T-helper 22 cell (primary cell): Measurements from ENCODE around the gene SH3PXD2B.
"Not testable (repeated sequence)": the region's sequence is repeated elsewhere in the genome, so short reads cannot be mapped to it uniquely, and the experiment has no call there.

Experiments used
- DNase-seq: peaks from one replicate; pipeline ENCODE4 v3.0.0-alpha.2; 2020; ENCODE audit warnings: low read depth

SH3PXD2B gene

DNA sequence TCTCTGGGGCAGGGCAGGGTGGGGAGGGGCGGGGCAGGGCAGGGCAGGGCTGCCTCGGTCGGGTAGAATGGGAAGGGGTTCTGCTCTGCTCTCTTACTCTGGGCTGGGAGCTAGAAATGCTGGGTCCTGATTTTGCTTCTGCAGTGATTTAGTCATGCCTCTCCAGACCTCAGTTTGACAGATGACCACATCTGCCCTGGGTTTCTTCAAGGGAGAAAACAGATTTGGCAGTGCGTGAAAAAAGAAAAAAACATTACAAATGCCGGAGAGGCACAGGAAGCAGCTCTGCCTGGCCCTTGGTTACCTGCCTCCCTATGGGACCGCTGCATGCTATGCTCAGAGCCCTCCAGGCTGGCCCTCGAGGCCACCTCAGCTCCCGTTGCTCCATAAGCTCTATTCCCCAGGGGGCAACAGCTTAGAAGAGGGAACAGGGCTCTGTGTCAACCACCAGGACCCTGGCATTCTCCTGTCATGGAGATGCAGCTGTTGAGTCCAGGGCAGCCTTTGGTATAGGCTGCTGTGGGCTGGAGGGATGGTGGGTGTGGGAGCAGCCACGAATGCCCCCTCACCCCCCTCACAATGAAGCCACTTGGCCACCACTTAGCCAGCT is 117.5 kb downstream of the SH3PXD2B start:
- no peak for DNase-seq

DNA sequence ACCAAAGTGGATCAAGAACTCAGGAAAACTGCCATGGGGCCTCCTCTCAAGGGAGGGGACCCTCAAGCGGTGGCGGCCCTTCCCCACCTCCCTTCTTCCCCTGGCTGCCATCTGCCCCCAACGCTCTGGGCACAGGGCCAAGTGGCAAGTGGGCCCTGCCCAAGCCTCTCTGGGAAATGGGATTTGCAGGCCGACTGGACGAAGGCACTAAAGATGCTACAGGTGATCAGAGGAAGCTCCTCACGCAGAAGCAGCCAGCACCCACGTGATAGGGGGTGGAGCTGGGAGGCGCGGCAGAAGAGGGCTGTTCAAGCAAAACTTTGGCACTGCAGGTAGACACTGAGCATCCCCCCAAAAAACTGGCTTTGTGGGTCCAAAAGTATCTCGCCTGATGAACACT is 118.1 kb downstream of the SH3PXD2B start:
- DNase-seq, result no peak

DNA sequence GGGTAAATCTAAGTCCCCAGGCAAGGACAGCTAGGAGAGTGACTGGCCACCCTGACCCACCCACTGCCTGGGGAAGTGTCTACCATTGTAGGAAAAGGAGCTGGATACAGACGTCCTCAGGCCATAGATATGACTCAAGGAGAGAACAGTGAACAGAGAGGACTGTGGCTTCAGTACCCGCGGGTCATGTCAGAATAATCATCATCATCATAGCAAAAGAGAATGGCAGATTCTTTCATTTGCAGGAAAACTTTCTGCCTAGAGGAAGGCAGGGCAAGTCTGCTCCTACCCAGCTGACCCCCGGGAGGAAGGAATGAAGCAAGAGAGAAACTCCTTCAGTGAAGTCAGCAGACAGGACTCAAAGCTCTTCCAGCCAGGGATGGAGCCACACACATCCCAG is 118.6 kb downstream of the SH3PXD2B start:
- DNase-seq, result no peak

DNA sequence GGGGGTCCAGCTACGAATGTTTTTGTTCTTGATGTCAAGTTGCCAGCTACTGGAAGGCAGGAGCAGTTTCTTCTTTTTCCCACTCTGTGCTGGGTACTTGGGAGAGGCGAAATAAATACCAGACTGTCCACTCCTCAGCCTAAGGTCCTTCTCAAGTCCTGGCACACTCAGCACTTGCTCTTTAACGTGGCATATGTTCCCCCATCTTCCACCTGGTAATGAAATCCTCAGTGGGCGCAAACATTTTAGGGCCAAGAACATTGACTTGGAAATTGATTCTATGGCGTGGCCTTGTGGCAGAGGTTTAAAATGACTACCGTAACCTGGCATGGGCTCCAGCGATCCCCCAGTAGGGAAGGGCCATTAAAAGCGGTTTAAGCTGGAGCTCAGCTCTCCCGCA is 119.7 kb downstream of the SH3PXD2B start:
- no peak for DNase-seq

DNA sequence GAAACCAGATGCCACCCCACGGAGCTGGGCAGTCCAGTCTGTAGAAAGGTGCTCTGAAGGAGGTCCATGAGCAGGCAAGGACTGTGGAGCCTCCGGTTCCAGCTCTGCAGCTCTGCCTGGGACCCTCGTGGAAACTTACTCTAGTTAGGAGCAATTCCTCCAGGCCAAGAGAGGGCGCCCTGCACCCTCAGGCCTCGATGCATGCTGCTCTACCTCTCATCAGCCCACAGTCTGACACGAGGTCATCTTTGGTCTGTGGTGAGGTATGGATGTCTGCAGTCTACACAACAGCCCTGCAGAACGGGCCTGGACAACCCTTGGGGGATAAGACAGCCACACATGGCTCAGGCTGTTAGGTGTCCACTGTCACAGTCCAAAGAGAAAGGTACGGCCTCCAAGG is 120.1 kb downstream of the SH3PXD2B start:
- no peak for DNase-seq

DNA sequence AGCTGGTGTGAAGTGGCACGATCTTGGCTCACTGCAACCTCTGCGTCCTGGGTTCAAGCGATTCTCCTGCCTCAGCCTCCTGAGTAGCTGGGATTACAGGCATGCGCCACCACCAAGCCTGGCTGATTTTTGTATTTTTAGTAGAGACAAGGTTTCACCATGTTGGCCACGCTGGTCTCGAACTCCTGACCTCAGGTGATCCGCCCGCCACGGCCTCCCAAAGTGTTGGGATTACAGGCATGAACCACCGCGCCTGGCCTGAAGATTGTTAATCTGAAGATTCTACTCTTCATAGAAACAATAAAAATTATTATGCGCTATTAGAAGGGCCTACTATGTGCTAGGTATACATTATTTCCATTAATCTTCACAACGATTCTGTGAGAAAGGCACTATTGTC is 127.4 kb downstream of the SH3PXD2B start:
- not testable (repeated sequence) for DNase-seq

DNA sequence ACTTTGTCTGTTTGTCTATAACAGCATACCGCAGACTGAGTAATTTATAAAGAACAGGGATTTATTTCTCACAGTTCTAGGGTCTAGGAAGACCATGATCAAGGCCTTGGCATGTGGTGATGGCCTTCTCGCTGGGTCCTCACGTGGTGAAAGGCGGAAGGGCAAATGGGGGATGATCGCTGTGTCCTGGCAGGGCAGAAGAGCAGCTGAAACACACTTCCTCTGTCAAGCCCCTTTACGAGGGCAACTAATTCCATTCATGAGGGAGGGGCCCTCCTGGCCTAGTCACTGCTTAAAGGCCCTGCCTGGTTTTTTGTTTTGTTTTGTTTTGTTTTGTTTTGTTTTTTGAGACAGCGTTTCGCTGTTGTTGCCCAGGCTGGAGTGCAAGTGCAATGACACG is 128.9 kb downstream of the SH3PXD2B start:
- DNase-seq, result no peak

DNA sequence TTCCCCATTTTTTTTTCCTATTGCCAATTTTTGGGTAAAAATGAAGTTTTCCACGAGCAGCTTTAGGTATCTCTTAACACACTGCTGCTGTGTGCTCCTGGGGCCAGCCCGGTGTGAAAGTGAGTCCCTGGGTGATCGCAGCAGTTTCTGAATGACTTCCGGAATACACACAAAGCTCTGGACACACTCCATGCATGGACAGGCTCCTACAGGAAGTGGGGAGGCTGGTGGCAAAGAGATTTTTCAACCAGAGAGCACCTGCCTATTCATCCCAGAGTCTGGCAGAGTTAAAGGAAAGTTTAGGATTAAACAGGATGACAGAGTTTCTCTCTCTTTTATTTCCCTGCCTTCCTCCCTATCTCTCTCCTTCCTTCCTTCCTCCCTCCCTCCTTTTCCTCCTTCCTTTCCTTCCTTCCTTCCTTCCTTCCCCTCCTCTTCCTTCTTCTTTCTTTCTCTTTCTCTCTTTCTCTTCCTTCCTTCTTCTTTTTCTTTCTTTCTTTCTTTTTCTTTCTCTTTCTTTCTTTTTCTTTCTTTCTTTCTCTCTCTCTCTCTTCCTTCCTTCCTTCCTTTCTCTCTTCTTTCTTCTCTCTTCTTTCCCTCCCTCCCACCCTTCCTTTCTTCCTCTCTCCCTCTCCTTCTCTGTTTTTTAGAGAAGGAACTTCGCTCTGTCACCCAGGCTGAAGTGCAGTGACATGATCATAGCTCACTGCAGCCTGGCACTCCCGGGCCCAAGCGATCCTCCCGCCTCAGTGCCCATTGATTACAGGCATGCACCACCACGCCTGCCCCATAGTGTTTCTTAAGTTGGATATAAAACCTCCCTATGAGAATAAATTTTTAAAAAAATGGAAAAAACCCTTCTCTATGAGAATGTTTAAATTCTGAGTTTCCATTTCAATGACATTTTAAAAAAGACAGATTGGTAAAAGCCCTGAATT is 132.0 kb downstream of the SH3PXD2B start:
- no peak for DNase-seq

DNA sequence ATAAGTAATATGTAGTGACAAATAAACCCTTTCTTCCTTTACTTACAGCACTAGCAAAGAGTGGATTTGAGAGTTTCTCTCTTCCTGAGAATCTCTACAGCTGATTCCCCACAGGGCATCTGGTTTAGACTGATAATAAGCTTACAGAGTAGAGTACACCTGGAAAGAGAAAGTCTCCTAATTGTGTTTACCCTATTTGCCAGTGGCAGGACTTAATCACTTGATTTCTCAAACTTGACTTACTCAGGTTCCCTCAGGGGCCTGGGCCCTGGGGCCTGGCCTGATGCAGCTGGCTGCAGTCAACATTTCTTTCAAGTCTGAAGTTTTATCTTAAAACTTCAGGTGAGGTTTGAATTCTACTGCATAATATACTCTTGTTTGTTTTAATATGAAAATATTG is 132.7 kb downstream of the SH3PXD2B start:
- no peak for DNase-seq

DNA sequence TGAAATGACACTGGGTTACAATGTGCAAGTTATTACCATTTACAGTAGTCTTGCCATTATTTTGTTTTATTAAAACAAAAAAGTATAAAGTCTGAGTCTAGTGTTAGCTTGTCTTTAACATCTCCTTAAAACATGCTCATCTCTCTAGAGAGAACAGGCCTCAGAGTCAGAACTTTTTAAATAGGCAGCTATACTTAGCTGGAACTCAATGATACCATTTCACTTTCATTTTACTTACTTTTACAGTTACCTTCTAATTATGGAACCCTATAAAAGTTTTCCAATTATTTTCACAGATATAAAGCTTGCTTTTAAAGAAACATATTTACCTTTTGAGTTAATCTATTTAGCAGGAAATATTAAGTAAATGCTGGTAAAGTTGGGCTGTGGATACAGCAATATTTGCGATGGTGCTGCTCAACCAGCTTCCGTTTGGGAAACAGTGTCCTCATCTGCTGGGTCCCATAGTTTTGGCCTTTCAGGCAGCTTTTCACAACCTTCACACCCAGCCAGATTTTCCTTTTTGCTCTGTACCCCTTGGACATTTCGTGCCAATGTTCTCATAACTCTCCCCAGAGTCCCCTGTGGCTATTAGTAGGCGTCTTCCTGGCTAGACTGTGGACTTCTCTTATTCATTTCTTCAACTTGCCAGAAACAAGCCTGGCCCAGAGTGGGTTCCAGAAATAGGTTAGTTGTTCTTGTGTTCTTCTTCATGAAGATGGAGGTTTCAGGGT is 134.4 kb downstream of the SH3PXD2B start:
- DNase-seq, result no peak

DNA sequence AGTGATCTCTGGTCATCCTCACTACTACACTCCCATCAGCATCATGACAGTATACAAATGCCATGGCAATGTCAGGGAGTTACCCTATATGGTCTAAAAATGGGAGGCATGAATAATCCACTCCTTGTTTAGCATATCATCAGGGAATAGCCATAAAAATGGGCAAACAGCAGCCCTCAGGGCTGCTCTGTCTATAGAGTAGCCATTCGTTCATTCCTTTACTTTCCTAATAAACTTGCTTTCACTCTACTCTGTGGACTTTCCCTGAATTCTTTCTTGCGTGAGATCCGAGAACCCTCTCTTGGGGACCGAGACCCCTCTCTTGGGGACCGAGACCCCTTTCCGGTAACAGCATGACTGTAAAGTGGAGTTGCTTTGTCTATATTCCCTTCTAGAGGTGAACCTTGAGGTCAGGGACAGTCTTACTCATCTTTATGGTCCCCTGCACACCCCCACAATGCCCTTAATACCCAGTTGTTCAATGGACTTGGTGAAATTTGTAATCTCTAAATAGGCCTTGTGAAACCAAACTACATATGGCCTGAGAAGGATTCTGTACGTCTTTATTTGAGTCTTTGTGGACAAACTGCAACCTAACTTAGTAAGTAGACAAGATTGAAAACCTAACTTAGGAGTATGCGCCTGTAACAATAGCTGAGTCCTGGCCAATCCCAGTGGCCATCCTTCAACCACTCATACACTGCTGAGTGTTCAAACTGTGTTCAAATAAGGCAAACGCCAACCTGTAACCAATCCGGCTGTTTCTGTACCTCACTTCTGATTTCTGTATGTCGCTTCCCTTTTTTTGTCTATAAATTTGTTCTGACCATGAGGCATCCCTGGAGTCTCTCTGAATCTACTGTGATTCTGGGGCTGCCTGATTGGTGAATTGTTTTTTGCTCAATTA is 138.5 kb downstream of the SH3PXD2B start:
- no peak for DNase-seq

DNA sequence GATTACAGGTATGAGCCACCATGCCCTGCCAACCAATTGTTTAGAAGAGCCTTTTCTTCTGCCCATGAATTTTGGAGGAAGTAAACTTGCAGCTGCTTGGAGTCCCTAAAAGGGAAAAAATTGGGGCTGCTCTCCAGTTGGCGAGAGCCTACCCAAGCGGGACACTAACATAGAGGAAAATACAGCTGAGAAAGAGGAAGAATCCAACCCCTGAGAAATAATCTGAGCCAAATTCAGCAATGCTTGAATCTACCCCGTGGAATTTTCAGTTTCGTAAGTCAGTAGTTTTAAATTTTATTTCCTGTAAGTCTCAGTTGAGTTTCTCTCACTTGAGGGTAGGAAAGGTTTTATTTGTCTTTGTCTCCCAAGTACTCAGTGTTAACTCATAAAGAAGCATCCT is 140.4 kb downstream of the SH3PXD2B start:
- DNase-seq, result no peak

DNA sequence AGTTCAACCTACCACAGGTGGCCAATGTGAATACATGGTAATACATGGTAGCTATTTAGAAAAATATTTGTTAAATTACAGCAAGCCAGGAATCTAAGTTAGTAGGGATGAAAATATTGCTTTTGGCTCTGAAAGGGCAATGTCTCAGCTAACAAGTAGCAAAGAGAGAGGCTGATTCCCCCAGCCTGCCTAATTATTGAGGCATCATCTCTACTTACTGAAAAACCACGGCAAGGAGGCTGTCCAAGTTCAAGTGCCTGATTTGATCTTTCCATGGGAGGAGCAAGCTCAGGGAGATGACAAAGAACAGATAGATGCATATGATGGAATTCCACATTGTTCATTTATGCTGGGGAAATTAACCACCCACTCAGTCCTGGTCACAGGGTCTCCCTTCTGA is 142.0 kb downstream of the SH3PXD2B start:
- no peak for DNase-seq

DNA sequence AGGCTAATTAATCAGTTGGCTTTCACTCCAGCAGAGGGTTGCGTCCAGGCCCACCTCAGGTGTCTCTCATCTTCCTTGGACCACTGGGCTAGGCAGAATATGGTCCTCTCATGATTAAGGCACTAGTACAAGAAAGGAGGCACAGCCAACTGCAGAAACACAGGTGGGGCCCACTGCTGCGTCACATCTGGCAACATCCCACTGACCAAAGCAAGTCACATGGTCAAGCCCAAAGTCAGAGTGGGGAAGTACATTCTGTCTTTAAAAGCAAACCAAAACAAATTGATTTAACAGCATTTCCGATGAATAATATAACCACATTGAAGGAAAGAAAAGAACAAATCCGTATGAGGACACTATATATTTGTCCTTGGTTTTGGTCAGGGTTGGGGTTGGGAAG is 142.7 kb downstream of the SH3PXD2B start:
- no peak for DNase-seq

DNA sequence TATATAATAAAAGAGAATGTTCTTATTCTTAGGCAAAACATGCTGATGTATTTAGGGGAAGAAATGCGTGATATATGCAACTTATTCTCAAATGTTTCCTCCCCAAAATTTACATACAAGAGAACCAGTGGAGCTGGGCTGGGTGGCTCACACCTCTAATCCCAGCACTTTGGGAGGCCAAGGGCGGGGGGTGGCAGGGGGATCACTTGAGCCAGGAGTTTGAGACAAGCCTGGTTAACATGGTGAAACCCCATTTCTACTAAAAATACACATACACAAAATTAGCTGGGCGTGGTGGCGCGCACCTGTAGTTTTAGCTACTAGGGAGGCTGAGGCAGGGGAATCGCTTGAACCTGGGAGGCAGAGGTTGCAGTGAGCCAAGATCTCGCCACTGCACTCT is 143.3 kb downstream of the SH3PXD2B start:
- DNase-seq, result no peak

DNA sequence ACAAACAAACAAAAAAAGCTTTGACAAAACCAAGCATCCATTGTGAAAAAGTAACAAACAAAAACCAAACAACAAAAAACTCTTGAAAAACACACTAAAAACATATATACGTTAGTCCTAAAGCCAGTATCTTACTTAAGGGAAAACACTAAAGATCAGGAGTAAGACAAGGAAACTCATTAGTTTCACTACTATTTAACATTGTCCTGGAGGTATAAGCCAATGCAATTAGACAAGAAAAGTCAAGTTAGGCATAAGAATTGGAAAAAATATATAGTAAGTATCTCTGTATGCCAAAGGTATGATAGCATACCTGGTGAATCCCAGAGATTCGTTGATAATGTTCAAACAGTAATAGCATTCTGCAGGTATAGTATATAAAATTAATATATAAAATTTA is 148.9 kb downstream of the SH3PXD2B start:
- no peak for DNase-seq

DNA sequence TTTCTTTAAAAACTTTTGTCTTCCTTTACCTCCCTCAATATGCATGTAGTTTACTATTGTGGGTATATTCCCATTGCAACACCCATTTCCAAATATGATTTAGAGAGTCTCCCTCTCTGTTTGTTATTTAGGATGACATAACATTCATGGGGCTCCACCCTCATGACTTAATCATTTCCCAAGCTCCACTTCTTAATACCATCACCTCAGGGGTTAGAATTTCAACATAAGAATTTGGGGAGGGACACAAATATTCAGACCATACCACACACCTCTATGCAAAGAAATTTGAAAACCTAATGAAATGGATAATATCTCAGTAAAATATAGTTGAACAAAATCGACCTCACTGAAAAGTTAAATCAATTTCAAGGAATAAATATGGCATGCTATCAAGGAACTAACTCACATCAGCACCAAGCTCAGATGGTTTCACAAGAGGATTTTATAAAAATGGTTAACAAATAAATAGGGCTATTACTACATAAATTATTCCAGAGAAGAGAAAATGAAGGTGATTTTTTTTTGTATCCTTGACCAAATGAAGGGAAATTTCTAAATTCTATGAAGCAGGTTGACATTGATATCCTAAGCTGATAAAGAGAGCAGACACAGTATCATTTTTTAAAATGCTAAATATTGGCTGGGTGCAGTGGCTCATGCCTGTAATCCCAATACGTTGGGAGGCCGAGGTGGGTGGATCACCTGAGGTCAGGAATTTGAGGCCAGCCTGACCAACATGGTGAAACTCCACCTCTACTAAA is 150.6 kb downstream of the SH3PXD2B start:
- no peak for DNase-seq

DNA sequence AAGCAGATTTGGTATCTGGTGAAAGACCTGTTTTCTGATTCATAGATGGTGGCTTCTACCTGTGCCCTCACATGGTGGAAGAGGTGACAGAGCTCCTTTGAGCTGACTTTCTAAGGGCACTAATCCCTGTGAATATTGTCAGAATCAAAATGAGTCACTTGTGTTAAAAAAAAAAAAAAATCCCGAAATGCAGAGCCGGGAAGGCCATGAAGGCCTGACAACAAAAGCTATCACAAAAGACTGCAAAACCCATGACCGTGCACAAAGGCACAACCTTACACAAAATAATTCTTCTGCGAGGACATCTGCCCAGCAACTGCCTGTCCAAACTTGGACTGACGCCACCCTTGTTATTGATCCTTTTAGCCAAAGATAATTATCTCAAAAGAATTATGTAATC is 151.2 kb downstream of the SH3PXD2B start:
- DNase-seq, result no peak

DNA sequence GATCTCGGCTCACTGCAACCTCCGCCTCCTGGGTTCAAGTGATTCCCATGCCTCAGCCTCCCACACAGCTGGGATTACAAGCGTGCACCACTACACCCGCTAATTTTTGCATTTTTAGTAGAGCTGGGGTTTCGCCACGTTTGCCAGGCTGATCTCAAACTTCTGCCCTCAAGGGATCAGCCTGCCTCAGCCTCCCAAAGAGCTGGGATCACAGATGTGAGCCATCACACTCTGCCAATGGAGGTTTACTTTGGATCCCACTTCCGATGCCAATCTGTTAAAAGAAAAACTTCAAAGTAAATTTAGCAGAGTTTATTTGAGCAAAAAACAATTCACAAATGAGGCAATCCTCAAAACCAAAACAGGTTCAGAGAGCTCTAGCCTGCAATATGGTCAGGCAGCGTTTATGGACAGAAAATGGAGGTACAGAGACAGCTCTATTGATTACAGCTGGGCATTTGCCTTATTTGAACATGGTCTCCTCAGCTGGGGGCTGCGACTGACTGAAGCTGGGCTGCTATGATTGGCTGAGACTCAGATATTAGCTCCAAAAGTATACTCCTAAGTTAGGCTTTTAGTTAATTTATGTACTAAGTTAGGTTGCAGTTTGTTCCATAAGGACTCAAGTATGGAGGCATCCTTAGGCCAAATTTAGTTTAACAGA is 152.1 kb downstream of the SH3PXD2B start:
- DNase-seq, result no peak

DNA sequence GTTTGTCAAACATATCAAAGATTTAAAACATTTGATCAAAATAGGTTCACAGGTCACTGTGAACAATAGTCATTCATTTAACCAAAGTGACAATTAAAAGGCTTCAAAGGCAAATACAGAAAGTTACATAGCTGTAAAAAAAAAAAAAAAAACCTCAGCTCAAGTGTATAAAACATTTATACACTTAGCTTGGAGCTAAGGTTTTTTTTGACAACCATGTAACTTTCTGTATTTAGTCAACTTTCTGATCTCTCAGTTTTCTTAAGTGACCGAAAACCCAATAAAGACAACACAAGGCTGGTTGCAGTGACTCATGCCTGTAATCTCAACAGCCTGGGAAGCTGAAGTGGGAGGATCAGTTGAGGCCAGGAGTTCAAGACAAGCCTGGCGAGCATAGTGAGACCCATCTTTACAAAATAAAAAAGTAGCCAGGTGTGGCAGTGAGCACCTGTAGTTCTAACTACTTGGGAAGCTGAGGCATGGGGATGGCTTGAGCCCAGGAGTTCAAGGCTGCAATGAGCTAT is 154.3 kb downstream of the SH3PXD2B start:
- no peak for DNase-seq
